Colonic mucosa (tissue), 4 donors: ENCODE measurements around the gene NEB. TPM values are rescaled to one million over a fixed set of nuclear protein-coding genes. Genes with fewer than 3 reads are reported as not detected.
"Not testable (repeated sequence)": the region's sequence is repeated elsewhere in the genome, so short reads cannot be mapped to it uniquely, and the experiment has no call there.

Source experiments
- DNase-seq: peaks from one replicate; pipeline ENCODE4 v3.0.0-alpha.2; 2020
- H3K27ac ChIP-seq: fragments of 200-600 bp; one replicate; pipeline ENCODE4 v1.8.0; 2021
- H3K27me3 ChIP-seq: fragments of 200-600 bp; one replicate; pipeline ENCODE4 v1.8.0; 2021
- H3K36me3 ChIP-seq: fragments of 200-600 bp; one replicate; pipeline ENCODE4 v1.8.0; 2021
- H3K4me1 ChIP-seq: fragments of 200-600 bp; one replicate; pipeline ENCODE4 v1.8.0; 2021; ENCODE audit warnings: mild to moderate bottlenecking
- H3K4me3 ChIP-seq: fragments of 200-600 bp; one replicate; pipeline ENCODE4 v1.8.0; 2021
- H3K9ac ChIP-seq, 2 donors: one replicate each; pipeline ENCODE4 v1.7.0; 2013; ENCODE audit warnings: control low read depth in 2 of 2, low read depth in 2 of 2, low read length in 2 of 2
- H3K9me3 ChIP-seq: fragments of 200-600 bp; one replicate; pipeline ENCODE4 v1.8.0; 2021
- CTCF ChIP-seq: fragments of 200-600 bp; IDR thresholded peaks from one replicate; pipeline ENCODE4 v1.8.0; 2022; ENCODE audit warnings: antibody characterized with exemption, mild to moderate bottlenecking
- intact Hi-C: fragments of 100-400 bp; cut with DNase I; formaldehyde crosslinking; loops from one replicate; pipeline ENCODE4 v1.14.1; 2022
- total RNA-seq, 2 donors: library from RNA; stranded (reverse); fragmentation: NEBNext Ultra II Directional in 1 of 2; extraction: Animal tissue kit (Norgen Biotek cat#: 25700) in 1 of 2; gene quantifications; one replicate each; pipeline ENCODE4 v1.2.1, GENCODE V29; 2021
- donor health status: healthy.
- donor health status: DM: no; HTN: no; CAD: no.
- donor health status: DM: no; HTN: no; CAD: no.

The NEB gene
- total RNA-seq, 2 donors from 2014 or later = 0.89 to 1.0 TPM

GRCh38 chr2:151611351-151611750 lies 122.9 kb downstream of the NEB start:
- Histone ChIP-seq H3K9me3 (no peaks in the 10 kb centered on the region), H3K36me3 (no peaks in the 10 kb centered on the region), H3K27ac (no peak overlapping the region), H3K9ac (no peak overlapping the region), H3K27me3 (no peaks in the 10 kb centered on the region), H3K4me3 (no peak overlapping the region), H3K4me1 (no peaks in the 10 kb centered on the region)
- intact Hi-C loops = no loop called here
- DNase-seq = no peak
- no peak for TF ChIP-seq CTCF

- no peaks in the 10 kb centered on the region for H3K27me3 ChIP-seq
- no peak overlapping the region for H3K4me3 ChIP-seq
- no peaks in the 10 kb centered on the region for H3K36me3 ChIP-seq
- intact Hi-C loops = no loop called here
- no peak overlapping the region for H3K9ac ChIP-seq
- no peak for DNase-seq
- no peaks in the 10 kb centered on the region for H3K4me1 ChIP-seq
- no peak overlapping the region for H3K27ac ChIP-seq
- no peaks in the 10 kb centered on the region for H3K9me3 ChIP-seq
- no peak for TF ChIP-seq CTCF
Measured at GRCh38 chr2:151610310-151610709, 124.0 kb downstream of the NEB start.

GRCh38 chr2:151609705-151610104 lies 124.6 kb downstream of the NEB start:
- Histone ChIP-seq H3K4me1 (no peaks in the 10 kb centered on the region), H3K9me3 (no peaks in the 10 kb centered on the region), H3K27me3 (no peaks in the 10 kb centered on the region), H3K27ac (no peak overlapping the region), H3K36me3 (no peaks in the 10 kb centered on the region), H3K4me3 (no peak overlapping the region), H3K9ac (no peak overlapping the region)
- intact Hi-C loops = no loop called here
- no peak for DNase-seq
- TF ChIP-seq CTCF = no peak

GRCh38 chr2:151607459-151608424 lies 126.5 kb downstream of the NEB start:
- H3K36me3 ChIP-seq, H3K9ac ChIP-seq, H3K27me3 ChIP-seq, H3K9me3 ChIP-seq, H3K4me1 ChIP-seq, H3K4me3 ChIP-seq, intact Hi-C loops, DNase-seq, H3K27ac ChIP-seq: not testable (repeated sequence)

GRCh38 chr2:151603530-151603929 lies 130.7 kb downstream of the NEB start:
- H3K9me3 ChIP-seq, intact Hi-C loops, H3K9ac ChIP-seq, H3K36me3 ChIP-seq, H3K4me3 ChIP-seq, DNase-seq, H3K27me3 ChIP-seq, H3K27ac ChIP-seq, H3K4me1 ChIP-seq: not testable (repeated sequence)

- H3K27ac ChIP-seq, intact Hi-C loops, DNase-seq, H3K27me3 ChIP-seq, H3K4me1 ChIP-seq, H3K36me3 ChIP-seq, H3K9ac ChIP-seq, H3K4me3 ChIP-seq, H3K9me3 ChIP-seq: not testable (repeated sequence)
Measured at GRCh38 chr2:151602402-151602801, 131.9 kb downstream of the NEB start.

GRCh38 chr2:151601803-151602202 lies 132.5 kb downstream of the NEB start:
- H3K9ac ChIP-seq, H3K27me3 ChIP-seq, intact Hi-C loops, H3K4me1 ChIP-seq, H3K4me3 ChIP-seq, H3K36me3 ChIP-seq, H3K27ac ChIP-seq, H3K9me3 ChIP-seq, DNase-seq: not testable (repeated sequence)

GRCh38 chr2:151596903-151597608 lies 137.2 kb downstream of the NEB start:
- H3K4me3 ChIP-seq, H3K9ac ChIP-seq, intact Hi-C loops, H3K27ac ChIP-seq, H3K36me3 ChIP-seq, H3K4me1 ChIP-seq, H3K27me3 ChIP-seq, H3K9me3 ChIP-seq, DNase-seq: not testable (repeated sequence)

- H3K27ac ChIP-seq, H3K4me3 ChIP-seq, H3K9ac ChIP-seq, H3K36me3 ChIP-seq, H3K9me3 ChIP-seq, DNase-seq, H3K27me3 ChIP-seq, H3K4me1 ChIP-seq, intact Hi-C loops: not testable (repeated sequence)
Measured at GRCh38 chr2:151591908-151592255, 142.4 kb downstream of the NEB start.
